ENCODE results near the gene CSE1L. TPM values are rescaled to one million over a fixed set of nuclear protein-coding genes. Genes with fewer than 3 reads are reported as not detected.
A peak's percentile ranks its signal among the peaks of the same experiment; 100 is the strongest.
"Not testable (repeated sequence)": the region's sequence is repeated elsewhere in the genome, so short reads cannot be mapped to it uniquely, and the experiment has no call there.

CSE1L gene
- total RNA-seq, 1 experiment from 2014 or later, result 226 TPM

GRCh38 chr20:49054056-49054643 lies 8.0 kb downstream of the CSE1L start:
- H3K4me3 Mint-ChIP-seq (ENCODE audit: low read depth, unreplicated experiment), result peak overlapping the region; percentile 9
- H3K4me1 Mint-ChIP-seq (ENCODE audit: low read depth, unreplicated experiment), result peaks cover 30% of the 10 kb centered on the region
- BruUV-seq (replicated peaks), result no TSS peak
- peak overlapping the region; percentile 2 for H3K27ac Mint-ChIP-seq (ENCODE audit: unreplicated experiment)
- CTCF ChIA-PET, result no interaction called here
- no peaks in the 10 kb centered on the region for H3K9me3 Mint-ChIP-seq (ENCODE audit: low read depth, unreplicated experiment)
- no peaks in the 10 kb centered on the region for H3K27me3 Mint-ChIP-seq (ENCODE audit: unreplicated experiment)
- intact Hi-C loops (cut with micrococcal nuclease; ENCODE audit: unreplicated experiment), result no loop called here
- no peak for TF ChIP-seq CTCF (IDR thresholded peaks at IDR 0.05; ENCODE audit: unreplicated experiment)
- peaks cover 52% of the 10 kb centered on the region for H3K36me3 Mint-ChIP-seq (ENCODE audit: insufficient read depth, unreplicated experiment)
- no peak for DNase-seq

GRCh38 chr20:49063279-49063678 lies 17.2 kb downstream of the CSE1L start:
- no peaks in the 10 kb centered on the region for H3K27me3 Mint-ChIP-seq (ENCODE audit: unreplicated experiment)
- peaks cover 69% of the 10 kb centered on the region for H3K36me3 Mint-ChIP-seq (ENCODE audit: insufficient read depth, unreplicated experiment)
- H3K9me3 Mint-ChIP-seq (ENCODE audit: low read depth, unreplicated experiment), result no peaks in the 10 kb centered on the region
- CTCF ChIA-PET, result no interaction called here
- H3K27ac Mint-ChIP-seq (ENCODE audit: unreplicated experiment), result no peak overlapping the region
- intact Hi-C loops (cut with micrococcal nuclease; ENCODE audit: unreplicated experiment), result no loop called here
- no TSS peak for BruUV-seq (replicated peaks)
- no peak for TF ChIP-seq CTCF (IDR thresholded peaks at IDR 0.05; ENCODE audit: unreplicated experiment)
- DNase-seq, result no peak
- H3K4me3 Mint-ChIP-seq (ENCODE audit: low read depth, unreplicated experiment), result no peak overlapping the region
- no peaks in the 10 kb centered on the region for H3K4me1 Mint-ChIP-seq (ENCODE audit: low read depth, unreplicated experiment)

DNA sequence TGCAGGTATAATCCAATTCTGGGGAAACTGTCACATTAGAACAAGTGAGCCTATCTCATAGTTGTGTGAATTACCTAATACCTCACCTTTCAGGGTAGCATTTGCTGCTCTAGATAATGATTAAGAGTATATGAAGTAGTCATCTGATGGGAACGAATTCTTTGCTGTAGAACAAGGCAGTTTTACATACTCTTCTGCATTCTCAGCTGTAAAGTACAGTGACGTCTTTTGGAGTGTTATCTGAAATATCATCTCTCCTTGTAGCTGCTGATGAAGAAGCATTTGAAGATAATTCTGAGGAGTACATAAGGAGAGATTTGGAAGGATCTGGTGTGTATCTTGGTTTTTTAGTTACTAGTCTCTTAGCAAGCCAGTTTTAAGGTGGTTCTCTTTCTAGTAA lies 28.4 kb downstream of the CSE1L start:
- no peak for TF ChIP-seq CTCF (IDR thresholded peaks at IDR 0.05; ENCODE audit: unreplicated experiment)

GRCh38 chr20:49078310-49078709 lies 32.2 kb downstream of the CSE1L start:
- Mint-ChIP-seq H3K27me3 (ENCODE audit: unreplicated experiment) (no peaks in the 10 kb centered on the region), H3K36me3 (ENCODE audit: insufficient read depth, unreplicated experiment) (peaks cover 91% of the 10 kb centered on the region), H3K27ac (ENCODE audit: unreplicated experiment) (no peak overlapping the region), H3K4me3 (ENCODE audit: low read depth, unreplicated experiment) (no peak overlapping the region), H3K9me3 (ENCODE audit: low read depth, unreplicated experiment) (no peaks in the 10 kb centered on the region), H3K4me1 (ENCODE audit: low read depth, unreplicated experiment) (no peaks in the 10 kb centered on the region)
- no peak for DNase-seq
- no peak for TF ChIP-seq CTCF (IDR thresholded peaks at IDR 0.05; ENCODE audit: unreplicated experiment)
- intact Hi-C loops (cut with micrococcal nuclease; ENCODE audit: unreplicated experiment), result no loop called here
- CTCF ChIA-PET, result interaction anchor here (0.6 kb wide), 2 partner anchors 110 to 267 kb away, joined by 3 read pairs; no protein-coding TSS in a partner anchor
- BruUV-seq (replicated peaks), result no TSS peak

More for the DNA sequence above, 28.4 kb downstream of the CSE1L start:
- no TSS peak for BruUV-seq (replicated peaks)
- Mint-ChIP-seq H3K36me3 (ENCODE audit: insufficient read depth, unreplicated experiment) (peaks cover 78% of the 10 kb centered on the region), H3K9me3 (ENCODE audit: low read depth, unreplicated experiment) (no peaks in the 10 kb centered on the region), H3K27ac (ENCODE audit: unreplicated experiment) (no peak overlapping the region), H3K4me1 (ENCODE audit: low read depth, unreplicated experiment) (no peaks in the 10 kb centered on the region), H3K27me3 (ENCODE audit: unreplicated experiment) (no peaks in the 10 kb centered on the region), H3K4me3 (ENCODE audit: low read depth, unreplicated experiment) (no peak overlapping the region)
- CTCF ChIA-PET, result no interaction called here
- intact Hi-C loops (cut with micrococcal nuclease; ENCODE audit: unreplicated experiment), result no loop called here
- DNase-seq, result no peak

DNA sequence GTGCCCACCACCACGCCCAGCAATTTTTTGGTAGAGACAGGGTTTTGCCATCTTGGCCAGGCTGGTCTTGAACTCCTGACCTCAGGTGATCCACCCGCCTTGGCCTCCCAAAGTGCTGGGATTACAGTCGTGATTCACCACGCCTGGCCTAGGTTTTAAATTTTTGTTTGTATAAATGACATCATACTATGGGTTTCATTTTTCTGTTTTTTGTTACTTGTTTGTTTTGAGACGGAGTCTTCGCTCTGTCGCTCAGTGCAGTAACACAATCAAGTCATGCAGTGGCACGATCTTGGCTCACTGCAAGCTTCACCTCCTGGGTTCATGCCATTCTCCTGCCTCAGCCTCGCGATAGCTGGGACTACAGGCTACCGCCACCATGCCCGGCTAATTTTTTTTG lies 36.2 kb downstream of the CSE1L start:
- BruUV-seq (replicated peaks); H3K4me1 Mint-ChIP-seq (ENCODE audit: low read depth, unreplicated experiment); intact Hi-C loops (cut with micrococcal nuclease; ENCODE audit: unreplicated experiment); H3K4me3 Mint-ChIP-seq (ENCODE audit: low read depth, unreplicated experiment); H3K27me3 Mint-ChIP-seq (ENCODE audit: unreplicated experiment); H3K27ac Mint-ChIP-seq (ENCODE audit: unreplicated experiment); H3K9me3 Mint-ChIP-seq (ENCODE audit: low read depth, unreplicated experiment); DNase-seq: not testable (repeated sequence)
- H3K36me3 Mint-ChIP-seq (ENCODE audit: insufficient read depth, unreplicated experiment), result peaks cover 91% of the 10 kb centered on the region
- CTCF ChIA-PET, result interaction anchor here (0.9 kb wide), 1 partner anchor 36 kb away, joined by 3 read pairs; no protein-coding TSS in a partner anchor

Measured in Calu3 (cell line).